Bronchial epithelial cell (primary cell): Measurements from ENCODE around the gene PTBP3. TPM values are rescaled to one million over a fixed set of nuclear protein-coding genes. Genes with fewer than 3 reads are reported as not detected.
A peak's percentile ranks its signal among the peaks of the same experiment; 100 is the strongest.

ENCODE experiments used
- DNase-seq: peaks from one replicate; pipeline ENCODE4 v3.0.0-alpha.2; 2010; ENCODE audit warnings: low read depth
- FAIRE-seq: peaks from 2 replicates; lab custom pipeline; 2011; peaks lifted over from hg19 to GRCh38; lab: Jason Lieb, UNC
- H3K27me3 ChIP-seq: 2 replicates; pipeline ENCODE4 v1.5.1; 2011; ENCODE audit warnings: low read length; ENCODE audit not compliant: control insufficient read depth, insufficient read depth
- H3K36me3 ChIP-seq: 2 replicates; pipeline ENCODE4 v1.5.1; 2011; ENCODE audit warnings: low read length; ENCODE audit not compliant: control insufficient read depth, insufficient read depth
- H3K4me3 ChIP-seq: 2 replicates; pipeline ENCODE4 v1.5.1; 2011; ENCODE audit warnings: mild to moderate bottlenecking, low read depth, low read length, control low read depth
- total RNA-seq: library from RNA; depleted of rRNA; stranded (reverse); fragments of >200 nt; gene quantifications from 2 replicates; pipeline ENCODE4 v1.2.1, GENCODE V29; 2014
- TF ChIP-seq, protein P1 (sequence below): IDR thresholded peaks from 2 replicates; pipeline ENCODE4 v1.5.1; 2011; ENCODE audit warnings: mild to moderate bottlenecking, moderate library complexity, low read length, control low read depth, inconsistent platforms; ENCODE audit not compliant: insufficient read depth, severe bottlenecking

PTBP3 gene
- total RNA-seq, 1 donor from 2014 or later, result 62.4 TPM

DNA sequence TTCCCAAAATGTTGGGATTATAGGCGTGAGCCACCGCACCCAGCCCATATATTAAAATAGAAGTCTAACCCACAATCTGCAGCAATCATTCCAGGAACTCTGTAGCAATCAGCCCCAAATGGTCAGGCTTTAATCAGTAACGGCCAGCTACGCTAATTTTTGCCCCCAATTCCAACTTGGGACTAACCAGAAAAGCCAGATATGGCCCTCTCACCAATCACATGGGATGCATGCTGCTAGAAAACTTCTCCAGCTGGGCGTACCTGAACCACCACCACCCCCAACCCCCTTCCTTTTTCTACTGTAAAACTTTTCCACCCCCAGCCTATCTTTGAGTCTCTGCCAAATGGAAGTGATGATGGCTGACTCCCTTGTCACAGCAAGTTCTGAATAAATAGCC is 162.5 kb downstream of the PTBP3 start:
- DNase-seq (no peak), FAIRE-seq (no peak)
- TF ChIP-seq, protein P1, sequence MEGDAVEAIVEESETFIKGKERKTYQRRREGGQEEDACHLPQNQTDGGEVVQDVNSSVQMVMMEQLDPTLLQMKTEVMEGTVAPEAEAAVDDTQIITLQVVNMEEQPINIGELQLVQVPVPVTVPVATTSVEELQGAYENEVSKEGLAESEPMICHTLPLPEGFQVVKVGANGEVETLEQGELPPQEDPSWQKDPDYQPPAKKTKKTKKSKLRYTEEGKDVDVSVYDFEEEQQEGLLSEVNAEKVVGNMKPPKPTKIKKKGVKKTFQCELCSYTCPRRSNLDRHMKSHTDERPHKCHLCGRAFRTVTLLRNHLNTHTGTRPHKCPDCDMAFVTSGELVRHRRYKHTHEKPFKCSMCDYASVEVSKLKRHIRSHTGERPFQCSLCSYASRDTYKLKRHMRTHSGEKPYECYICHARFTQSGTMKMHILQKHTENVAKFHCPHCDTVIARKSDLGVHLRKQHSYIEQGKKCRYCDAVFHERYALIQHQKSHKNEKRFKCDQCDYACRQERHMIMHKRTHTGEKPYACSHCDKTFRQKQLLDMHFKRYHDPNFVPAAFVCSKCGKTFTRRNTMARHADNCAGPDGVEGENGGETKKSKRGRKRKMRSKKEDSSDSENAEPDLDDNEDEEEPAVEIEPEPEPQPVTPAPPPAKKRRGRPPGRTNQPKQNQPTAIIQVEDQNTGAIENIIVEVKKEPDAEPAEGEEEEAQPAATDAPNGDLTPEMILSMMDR, result no peak
- H3K36me3 ChIP-seq, result no peaks in the 10 kb centered on the region
- no peaks in the 10 kb centered on the region for H3K27me3 ChIP-seq
- no peak overlapping the region for H3K4me3 ChIP-seq

DNA sequence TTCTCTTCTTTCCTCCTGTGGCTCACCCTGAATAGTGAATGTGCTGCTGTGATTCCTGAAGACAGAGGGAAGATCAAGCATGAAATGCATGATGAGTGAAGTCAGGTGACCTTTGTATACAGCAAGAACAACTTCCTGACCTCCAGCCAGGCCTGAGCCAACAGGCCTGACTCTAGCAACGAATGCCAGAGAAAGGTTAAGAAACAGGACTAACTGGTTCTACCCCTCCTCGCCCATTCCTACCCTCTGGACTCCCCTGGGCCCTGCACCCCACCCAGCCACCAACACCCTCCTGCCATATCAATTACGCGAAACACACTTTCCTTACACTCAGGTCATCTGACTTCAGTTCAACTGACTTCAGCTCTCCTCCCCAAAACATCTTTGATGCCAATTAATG is 163.2 kb downstream of the PTBP3 start:
- FAIRE-seq, result no peak
- Histone ChIP-seq H3K36me3 (no peaks in the 10 kb centered on the region), H3K4me3 (no peak overlapping the region)

DNA sequence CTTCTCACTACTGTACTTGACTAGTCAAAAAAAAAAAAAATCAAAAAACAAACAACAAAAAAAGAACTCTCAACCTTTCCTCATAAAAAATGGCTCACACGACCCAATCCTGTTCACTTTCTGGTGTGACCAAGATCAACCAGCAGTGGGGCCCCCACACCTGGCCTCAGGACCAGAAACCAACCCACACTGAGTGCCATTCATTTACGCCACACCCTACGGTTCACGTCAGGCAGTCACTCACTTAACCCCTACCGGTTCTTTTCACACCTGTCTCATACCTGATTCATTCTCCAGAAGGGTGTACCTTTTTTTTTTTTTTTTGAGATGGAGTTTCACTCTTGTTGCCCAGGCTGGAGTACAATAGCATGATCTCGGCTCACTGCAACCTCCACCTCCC is 164.1 kb downstream of the PTBP3 start:
- no peaks in the 10 kb centered on the region for H3K36me3 ChIP-seq
- no peak overlapping the region for H3K4me3 ChIP-seq
- TF ChIP-seq, protein P1, result no peak
- DNase-seq, result peak; percentile 92
- H3K27me3 ChIP-seq, result no peaks in the 10 kb centered on the region
- FAIRE-seq, result no peak

More for the DNA sequence above, 163.2 kb downstream of the PTBP3 start:
- H3K27me3 ChIP-seq, result no peaks in the 10 kb centered on the region
- DNase-seq, result peak; percentile 93
- TF ChIP-seq, protein P1, result no peak

DNA sequence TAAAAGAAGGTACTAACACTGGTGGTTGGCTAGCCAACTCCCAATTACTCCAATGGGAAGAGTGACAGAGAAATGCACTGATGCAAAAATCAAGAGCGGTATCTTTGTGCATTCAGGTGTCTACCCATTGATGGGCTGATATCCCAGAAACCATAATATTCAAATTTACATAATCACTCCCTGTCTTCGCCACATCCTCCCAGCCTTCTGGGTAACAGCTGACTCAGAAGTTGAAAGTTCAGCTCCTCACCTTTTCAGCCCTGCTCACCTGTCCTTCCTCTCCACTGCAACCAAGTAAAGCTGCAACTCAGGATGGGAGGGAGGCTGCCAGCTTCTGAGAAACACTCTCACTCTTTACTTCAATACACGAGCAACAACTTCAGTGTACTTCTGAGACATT is 165.2 kb downstream of the PTBP3 start:
- TF ChIP-seq, protein P1, result no peak
- FAIRE-seq (no peak), DNase-seq (peak; percentile 62)
- Histone ChIP-seq H3K4me3 (no peak overlapping the region), H3K36me3 (no peaks in the 10 kb centered on the region), H3K27me3 (no peaks in the 10 kb centered on the region)

Other genes starting within 250 kb of the PTBP3 start
- 6.9 and 9.0 TPM in 2 replicates for gene SUSD1, start 158.3 kb downstream of the PTBP3 start, total RNA-seq
- 21.9 and 31.9 TPM in 2 replicates for gene HSDL2, start 46.5 kb upstream of the PTBP3 start, total RNA-seq
- gene KIAA1958, start 153.2 kb upstream of the PTBP3 start, total RNA-seq, result 1.8 TPM in 2 replicates